Activated CD8-positive, alpha-beta memory T cell treated with anti-CD3 and anti-CD28 coated beads, Interleukin-2, amount 50 U/mL, for 1 hour (primary cell): ENCODE data around the gene CLEC20A.

ENCODE experiments used
- DNase-seq: peaks from one replicate; pipeline ENCODE4 v3.0.0-alpha.2; 2020; ENCODE audit errors: extremely low read depth

CLEC20A gene

DNA sequence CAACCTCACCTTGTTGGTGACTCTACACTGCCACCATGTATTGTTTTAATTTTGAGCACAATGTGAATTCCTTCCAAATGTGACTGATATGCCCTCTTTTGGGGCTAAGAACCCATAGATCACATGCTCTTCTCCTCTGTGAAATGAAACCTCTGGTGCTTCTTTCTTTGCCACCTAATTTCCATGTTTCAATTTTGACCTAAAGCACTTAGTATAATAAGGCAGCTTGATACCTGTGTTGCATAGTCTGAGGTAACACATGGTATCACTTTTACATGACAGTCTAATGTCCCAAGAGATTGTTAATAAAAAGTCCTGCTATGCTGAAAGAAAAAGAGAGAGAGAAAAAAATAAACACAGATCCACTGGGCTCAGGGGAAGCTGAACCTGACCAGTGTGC, 24.2 kb downstream of the CLEC20A start:
- DNase-seq = no peak

- no peak for DNase-seq
These were observed 26.3 kb downstream of the CLEC20A start for GRCh38 chr1:178470411-178470960.

GRCh38 chr1:178467837-178468236, 28.9 kb downstream of the CLEC20A start:
- no peak for DNase-seq

DNA sequence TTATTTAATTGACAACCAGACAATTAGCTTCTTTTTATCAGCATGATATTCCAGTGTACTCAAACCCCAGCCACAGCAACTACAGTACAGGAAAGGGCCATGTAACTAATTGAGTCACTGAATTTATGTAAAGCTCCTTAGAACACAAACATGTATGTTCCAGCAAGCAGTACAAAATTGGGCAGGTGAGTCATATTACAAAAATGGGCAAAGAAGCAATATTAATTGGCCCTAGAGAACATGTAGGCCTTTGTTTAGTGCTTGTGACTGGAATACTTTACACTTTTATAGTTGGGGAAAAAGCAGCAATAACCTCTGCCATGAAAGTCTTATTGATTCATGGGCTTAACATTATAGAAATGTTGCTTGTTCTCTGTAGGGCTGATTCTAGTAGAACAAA, 31.8 kb downstream of the CLEC20A start:
- DNase-seq = no peak

DNA sequence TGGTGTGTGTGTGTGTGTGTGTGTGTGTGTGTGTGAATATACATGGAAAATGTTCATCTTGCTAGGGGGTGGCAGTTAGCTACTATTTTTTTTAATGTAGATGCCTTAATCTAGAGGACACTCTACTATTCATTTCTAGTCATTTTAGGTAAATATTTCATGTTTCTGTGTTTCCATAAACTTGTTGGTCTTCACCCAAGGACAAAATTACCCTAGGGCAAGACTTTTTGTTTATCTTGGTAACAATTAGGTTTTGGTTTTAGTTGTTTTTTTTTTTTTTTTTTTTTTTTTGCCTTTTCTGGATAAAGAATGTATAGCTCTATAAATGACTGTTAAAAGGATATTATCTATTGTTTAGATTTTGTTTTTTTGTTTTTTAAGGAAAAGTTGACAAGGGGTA, 32.2 kb downstream of the CLEC20A start:
- no peak for DNase-seq

DNA sequence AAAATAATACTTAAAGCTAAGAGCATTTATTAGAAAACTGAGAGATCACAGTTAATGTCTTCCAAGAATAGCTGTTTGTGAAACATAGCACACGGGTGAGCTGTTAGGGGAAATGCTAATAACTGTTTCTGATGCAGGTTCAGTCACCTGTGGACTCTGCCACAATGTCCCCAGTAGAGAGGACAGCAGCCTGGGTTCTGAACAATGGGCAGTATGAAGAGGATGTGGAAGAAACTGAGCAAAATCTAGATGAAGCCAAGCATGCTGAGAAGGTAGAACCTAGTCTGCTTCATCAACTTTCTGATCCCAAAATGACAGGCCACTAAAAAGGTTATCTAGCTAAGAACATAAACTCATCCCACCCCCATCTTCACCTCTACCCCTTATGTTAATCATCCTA, 32.6 kb downstream of the CLEC20A start:
- DNase-seq = no peak

DNA sequence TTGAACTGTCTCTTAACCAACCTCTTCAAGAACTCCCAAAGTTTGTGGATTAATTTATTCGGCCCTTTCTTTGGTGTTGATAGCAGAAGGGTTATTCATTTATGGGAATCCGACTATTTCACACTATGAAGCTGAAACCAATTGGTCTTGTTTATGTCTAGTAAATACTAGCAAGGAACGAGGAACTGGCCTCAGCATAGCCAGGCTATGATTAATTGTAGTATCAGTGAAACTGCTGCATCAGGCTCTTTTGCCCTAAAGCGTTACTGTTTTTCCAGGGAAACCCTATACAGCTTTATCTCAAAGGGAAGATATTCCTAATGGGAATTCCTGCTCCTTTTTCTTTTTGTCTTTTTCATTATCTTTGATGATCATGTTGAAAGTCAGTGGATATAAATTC, 35.1 kb downstream of the CLEC20A start:
- DNase-seq = no peak

GRCh38 chr1:178461104-178461503, 35.7 kb downstream of the CLEC20A start:
- DNase-seq = no peak

DNA sequence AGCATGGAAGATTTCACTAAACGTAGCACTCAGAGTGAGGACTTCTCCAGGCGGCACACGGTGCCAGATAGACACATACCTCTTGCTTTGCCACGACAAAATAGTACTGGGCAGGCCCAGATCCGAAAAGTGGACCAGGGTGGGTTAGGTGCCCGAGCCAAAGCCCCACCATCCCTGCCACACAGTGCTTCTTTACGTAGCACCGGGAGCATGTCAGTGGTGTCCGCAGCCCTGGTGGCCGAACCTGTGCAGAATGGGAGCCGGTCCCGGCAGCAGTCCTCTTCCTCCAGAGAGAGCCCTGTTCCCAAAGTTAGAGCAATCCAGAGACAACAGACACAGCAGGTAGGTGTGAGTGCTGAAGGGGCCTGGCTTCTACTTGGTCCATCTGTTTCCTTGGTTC, 38.6 kb downstream of the CLEC20A start:
- DNase-seq = no peak

- DNase-seq = no peak
These were observed 39.1 kb downstream of the CLEC20A start for GRCh38 chr1:178457651-178458050.

DNA sequence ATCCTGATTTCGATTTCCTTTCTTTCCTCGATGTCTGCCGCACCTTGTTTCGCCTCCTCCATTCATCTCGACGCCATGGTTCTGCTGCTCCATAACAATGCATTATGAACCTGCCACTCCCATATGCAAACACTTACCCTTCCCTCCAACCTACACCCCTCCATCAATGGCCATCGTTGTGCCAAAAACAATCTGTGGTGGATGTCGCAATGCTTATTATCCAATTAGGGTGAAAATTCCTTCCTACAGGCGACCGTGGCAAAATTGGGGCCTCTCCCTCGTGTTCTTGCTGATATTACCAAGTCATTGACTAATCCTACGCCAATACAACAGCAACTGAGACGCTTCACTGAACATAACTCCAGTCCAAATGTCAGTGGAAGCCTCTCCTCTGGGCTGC, 40.3 kb downstream of the CLEC20A start:
- no peak for DNase-seq

DNA sequence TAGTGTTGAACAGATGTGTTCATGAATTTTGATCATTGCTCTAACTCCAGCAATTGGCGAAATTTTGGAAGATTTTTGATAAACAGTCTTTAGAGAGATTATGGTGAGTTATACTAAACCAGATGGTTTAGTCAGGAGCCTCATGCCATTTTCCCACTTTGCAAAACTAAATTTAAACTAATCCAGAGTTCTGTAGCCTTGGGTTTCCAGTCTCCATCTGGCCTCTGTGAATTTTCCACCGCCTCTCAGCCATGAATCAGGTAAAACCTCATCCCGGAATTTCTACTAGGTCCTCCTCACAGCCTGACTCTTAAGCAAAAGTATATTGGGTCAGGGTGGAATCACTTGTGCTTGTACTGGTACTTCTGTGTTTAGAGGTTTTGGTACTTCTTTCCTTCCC, 44.8 kb downstream of the CLEC20A start:
- DNase-seq = no peak

GRCh38 chr1:178451529-178451928, 45.2 kb downstream of the CLEC20A start:
- DNase-seq = no peak

- DNase-seq = no peak
These were observed 45.9 kb downstream of the CLEC20A start for GRCh38 chr1:178450871-178451270.

DNA sequence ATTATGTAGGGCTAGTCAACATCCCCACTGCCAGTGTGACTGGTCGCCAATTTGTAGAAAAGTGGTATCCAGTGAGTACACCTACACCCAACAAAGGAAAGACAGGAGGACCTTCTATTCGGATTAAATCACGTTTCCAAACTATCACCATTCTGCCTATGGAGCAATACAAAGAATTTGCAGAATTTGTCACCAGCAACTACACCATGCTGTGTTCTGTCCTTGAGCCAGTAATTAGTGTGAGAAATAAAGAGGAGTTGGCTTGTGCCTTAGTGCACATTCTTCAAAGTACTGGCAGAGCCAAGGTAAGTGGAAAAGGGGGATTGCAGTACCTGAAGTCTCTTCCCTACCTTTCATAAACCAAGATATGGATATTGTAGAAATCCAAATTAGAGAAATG, 53.8 kb downstream of the CLEC20A start:
- DNase-seq = no peak

- DNase-seq = no peak
These were observed 58.3 kb downstream of the CLEC20A start for GRCh38 chr1:178438432-178438831.

DNA sequence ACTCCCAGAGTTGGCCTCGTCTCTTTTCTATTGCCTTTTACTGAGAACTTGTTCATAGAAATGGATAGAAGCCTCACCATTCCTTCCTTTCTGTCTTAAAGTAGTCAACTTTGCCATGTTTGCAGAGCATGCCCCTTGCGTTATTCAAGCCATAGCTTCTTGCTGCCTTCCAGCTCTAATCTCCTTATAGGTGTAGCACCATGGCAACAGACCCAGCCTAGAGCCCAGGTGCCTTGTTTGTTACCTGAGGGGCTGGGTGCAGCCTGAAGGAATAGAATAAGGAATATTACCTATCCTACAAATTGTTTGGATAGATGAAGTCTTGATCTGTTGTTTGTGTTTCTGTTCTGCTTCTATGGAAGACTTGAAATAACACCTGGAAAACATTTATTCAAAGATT, 59.9 kb downstream of the CLEC20A start:
- no peak for DNase-seq

DNA sequence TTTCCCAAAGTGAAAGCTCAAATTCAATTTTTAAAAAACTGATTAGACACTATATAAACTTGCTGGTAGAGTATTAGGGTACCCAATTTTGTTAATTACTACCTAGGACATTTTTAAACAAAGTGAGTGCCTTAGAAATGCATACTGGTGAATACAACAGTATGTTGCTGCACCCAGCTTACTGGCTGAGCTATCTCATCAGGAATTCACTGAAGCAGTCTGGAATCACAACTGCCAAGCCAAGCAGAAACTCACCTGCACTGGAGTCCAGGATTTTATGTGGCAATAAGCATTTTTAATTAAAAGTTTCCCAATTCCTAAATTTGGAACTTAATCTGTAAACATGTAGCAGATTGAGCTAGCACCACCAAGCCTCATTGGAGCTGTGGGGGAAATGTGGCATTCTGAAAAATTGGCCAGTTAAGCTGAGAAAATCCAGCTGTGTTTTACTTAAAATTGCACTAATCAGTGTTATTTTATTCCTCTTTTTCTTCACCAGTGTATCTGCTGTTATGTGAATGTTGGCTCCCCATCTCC, 61.8 kb downstream of the CLEC20A start:
- no peak for DNase-seq

- DNase-seq = no peak
These were observed 62.4 kb downstream of the CLEC20A start for GRCh38 chr1:178434360-178434759.
